SK-N-SH (cell line): ENCODE data around the gene ZBTB16. TPM values are rescaled to one million over a fixed set of nuclear protein-coding genes. Genes with fewer than 3 reads are reported as not detected.

Source experiments
- CTCF ChIA-PET: fragments of 300-600, 350-600 bp; formaldehyde crosslinking; extraction: SDS; loops from one replicate; lab custom pipeline; 2021; lab: Yijun Ruan, JAX
- POLR2A ChIA-PET: fragments of 350-600 bp; sonication (Branson Sonifier 250); formaldehyde crosslinking; extraction: SDS; loops from one replicate; lab custom pipeline; 2020; ENCODE audit warnings: antibody characterized with exemption, inconsistent platforms; lab: Yijun Ruan, JAX
- DNase-seq: peaks from one replicate; pipeline ENCODE4 v3.0.0; 2012
- H2AFZ ChIP-seq: fragments of 200-600 bp; sonication (generic); 2 replicates; pipeline ENCODE4 v1.8.1; 2016; ENCODE audit warnings: antibody characterized with exemption, mild to moderate bottlenecking, low read depth
- H3F3A ChIP-seq: fragments of 200-600 bp; sonication (generic); replicated peaks from 2 replicates; pipeline ENCODE3; 2016; ENCODE audit warnings: antibody characterized with exemption, mild to moderate bottlenecking; ENCODE audit not compliant: insufficient read depth
- H3K27ac ChIP-seq, 2 experiments: fragments of 200-500 bp in 1 of 2; fragments of 200-600 bp in 1 of 2; sonication (Bioruptor generic) in 1 of 2; sonication (generic), shearing (Covaris generic) in 1 of 2; 2 replicates each; pipeline versions ENCODE4 v1.5.1 to v1.6.1; 2014 to 2016; ENCODE audit warnings: low read depth in 2 of 2, inconsistent platforms in 1 of 2, low read length in 1 of 2, mild to moderate bottlenecking in 1 of 2, mixed read lengths in 1 of 2
- H3K27me3 ChIP-seq: fragments of 200-600 bp; sonication (generic), shearing (Covaris generic); 2 replicates; pipeline ENCODE4 v1.6.1; 2016; ENCODE audit warnings: mixed run types; ENCODE audit not compliant: insufficient read depth
- H3K36me3 ChIP-seq, 2 experiments: fragments of 200-500 bp in 1 of 2; fragments of 200-600 bp in 1 of 2; sonication (Bioruptor generic) in 1 of 2; sonication (generic) in 1 of 2; replicated peaks in 1 of 2; 2 replicates each; pipeline versions ENCODE3 to v1.5.1; 2014 to 2016; ENCODE audit warnings: low read length in 1 of 2, mild to moderate bottlenecking in 1 of 2; ENCODE audit not compliant: insufficient read depth in 2 of 2, control insufficient read depth in 1 of 2
- H3K4me1 ChIP-seq, 2 experiments: fragments of 200-500 bp in 1 of 2; fragments of 200-600 bp in 1 of 2; sonication (Bioruptor generic) in 1 of 2; sonication (generic), shearing (Covaris generic) in 1 of 2; 2 replicates each; pipeline versions ENCODE4 v1.5.1 to v1.6.1; 2014 to 2016; ENCODE audit warnings: low read depth in 1 of 2, low read length in 1 of 2, mixed run types in 1 of 2; ENCODE audit not compliant: insufficient read depth in 2 of 2, control insufficient read depth in 1 of 2
- H3K4me2 ChIP-seq: fragments of 200-600 bp; sonication (generic), shearing (Covaris generic); 2 replicates; pipeline ENCODE4 v1.6.1; 2017; ENCODE audit warnings: mixed run types
- H3K4me3 ChIP-seq, 2 experiments: fragments of 200-500 bp in 1 of 2; fragments of 200-600 bp in 1 of 2; sonication (Bioruptor generic) in 1 of 2; sonication (generic), shearing (Covaris generic) in 1 of 2; 2 replicates each; pipeline versions ENCODE4 v1.5.1 to v1.8.1; 2014 to 2016; ENCODE audit warnings: low read depth in 2 of 2, inconsistent platforms in 1 of 2, low read length in 1 of 2, mild to moderate bottlenecking in 1 of 2, mixed read lengths in 1 of 2, moderate library complexity in 1 of 2
- H3K79me2 ChIP-seq: fragments of 200-600 bp; sonication (generic); 2 replicates; pipeline ENCODE4 v1.8.1; 2017; ENCODE audit warnings: mild to moderate bottlenecking; ENCODE audit not compliant: insufficient read depth
- H3K9ac ChIP-seq: fragments of 200-600 bp; sonication (generic); 2 replicates; pipeline ENCODE4 v1.6.1; 2017; ENCODE audit warnings: mixed run types
- H3K9me2 ChIP-seq: fragments of 200-600 bp; sonication (generic); 2 replicates; pipeline ENCODE4 v1.6.1; 2017; ENCODE audit warnings: mixed run types
- H3K9me3 ChIP-seq: fragments of 200-600 bp; sonication (generic); 2 replicates; pipeline ENCODE4 v1.6.1; 2017; ENCODE audit warnings: mixed run types, mild to moderate bottlenecking, moderate library complexity
- H4K20me1 ChIP-seq: fragments of 200-600 bp; sonication (generic); 2 replicates; pipeline ENCODE4 v1.6.1; 2017; ENCODE audit warnings: mild to moderate bottlenecking, mixed run types; ENCODE audit not compliant: insufficient read depth
- EP300 ChIP-seq, 2 experiments: IDR thresholded peaks; 2 replicates each; pipeline versions ENCODE4 v1.4.0 to v1.6.1; 2012; ENCODE audit warnings: borderline replicate concordance in 1 of 2, low read depth in 1 of 2, low read length in 1 of 2
- FOSL2 ChIP-seq: IDR thresholded peaks from 2 replicates; pipeline ENCODE4 v1.4.0; 2012; ENCODE audit warnings: low read depth, mild to moderate bottlenecking, moderate library complexity, borderline replicate concordance
- FOXJ3 ChIP-seq: sonication (generic); formaldehyde crosslinking; IDR thresholded peaks from 2 replicates; pipeline ENCODE4 v1.5.1; 2020; ENCODE audit warnings: mild to moderate bottlenecking, missing genetic modification reagents
- FOXM1 ChIP-seq: IDR thresholded peaks from 2 replicates; pipeline ENCODE4 v1.4.0; 2012; ENCODE audit warnings: low read depth, mild to moderate bottlenecking
- GABPA ChIP-seq: IDR thresholded peaks from 2 replicates; pipeline ENCODE4 v1.4.0; 2012; ENCODE audit warnings: low read depth, mild to moderate bottlenecking
- GATA2 ChIP-seq: sonication (generic); formaldehyde crosslinking; IDR thresholded peaks from 2 replicates; pipeline ENCODE4 v1.5.0; 2020; ENCODE audit warnings: mild to moderate bottlenecking, missing genetic modification reagents
- IRF3 ChIP-seq: fragments of 150-350 bp; IDR thresholded peaks from 2 replicates; pipeline ENCODE4 v1.6.1; 2016; ENCODE audit warnings: mild to moderate bottlenecking, low read depth, low read length
- MEF2A ChIP-seq: IDR thresholded peaks from 2 replicates; pipeline ENCODE4 v1.4.0; 2012; ENCODE audit warnings: low read depth, borderline replicate concordance
- MXI1 ChIP-seq: IDR thresholded peaks from 2 replicates; pipeline ENCODE4 v1.6.1; 2012; ENCODE audit warnings: mild to moderate bottlenecking, low read depth, low read length, improper control_type of control experiment
- NFIC ChIP-seq: IDR thresholded peaks from 2 replicates; pipeline ENCODE4 v1.4.0; 2012; ENCODE audit warnings: borderline replicate concordance
- RFX5 ChIP-seq: IDR thresholded peaks from 2 replicates; pipeline ENCODE4 v1.6.1; 2012; ENCODE audit warnings: mild to moderate bottlenecking, improper control_type of control experiment, low read length
- RXRA ChIP-seq: IDR thresholded peaks from 2 replicates; pipeline ENCODE4 v1.4.0; 2012; ENCODE audit warnings: low read depth, mild to moderate bottlenecking, borderline replicate concordance
- SMC3 ChIP-seq: IDR thresholded peaks from 2 replicates; pipeline ENCODE4 v1.6.1; 2012; ENCODE audit warnings: low read depth, low read length, improper control_type of control experiment
- TCF12 ChIP-seq: IDR thresholded peaks from 2 replicates; pipeline ENCODE4 v1.4.0; 2012
- TEAD4 ChIP-seq: IDR thresholded peaks from 2 replicates; pipeline ENCODE4 v1.4.0; 2012; ENCODE audit warnings: mild to moderate bottlenecking, borderline replicate concordance; ENCODE audit not compliant: insufficient read depth
- USF1 ChIP-seq: IDR thresholded peaks from 2 replicates; pipeline ENCODE4 v1.4.0; 2012; ENCODE audit warnings: low read depth, borderline replicate concordance
- YY1 ChIP-seq: IDR thresholded peaks from 2 replicates; pipeline ENCODE4 v1.4.0; 2012; ENCODE audit warnings: low read depth, mild to moderate bottlenecking
- WGBS: methylation state at CpG from one replicate; pipeline ENCODE4 v1.1.6; 2017; ENCODE audit warnings: low lambda C conversion rate; 5-methylcytosine and 5-hydroxymethylcytosine counted together
- polyA plus RNA-seq, 3 experiments: library from polyadenylated mRNA; depleted of rRNA; stranded (reverse); fragments of >200 nt; gene quantifications; 2 replicates each; pipeline ENCODE4 v1.2.3, GENCODE V29; 2012
- TF ChIP-seq, protein P1 (sequence below): IDR thresholded peaks from 2 replicates; pipeline ENCODE4 v1.4.0; 2012; ENCODE audit warnings: low read depth

Gene ZBTB16
- polyA plus RNA-seq, 1 of the 3 experiments (the other 2 are of a cell fraction): not detected

DNA sequence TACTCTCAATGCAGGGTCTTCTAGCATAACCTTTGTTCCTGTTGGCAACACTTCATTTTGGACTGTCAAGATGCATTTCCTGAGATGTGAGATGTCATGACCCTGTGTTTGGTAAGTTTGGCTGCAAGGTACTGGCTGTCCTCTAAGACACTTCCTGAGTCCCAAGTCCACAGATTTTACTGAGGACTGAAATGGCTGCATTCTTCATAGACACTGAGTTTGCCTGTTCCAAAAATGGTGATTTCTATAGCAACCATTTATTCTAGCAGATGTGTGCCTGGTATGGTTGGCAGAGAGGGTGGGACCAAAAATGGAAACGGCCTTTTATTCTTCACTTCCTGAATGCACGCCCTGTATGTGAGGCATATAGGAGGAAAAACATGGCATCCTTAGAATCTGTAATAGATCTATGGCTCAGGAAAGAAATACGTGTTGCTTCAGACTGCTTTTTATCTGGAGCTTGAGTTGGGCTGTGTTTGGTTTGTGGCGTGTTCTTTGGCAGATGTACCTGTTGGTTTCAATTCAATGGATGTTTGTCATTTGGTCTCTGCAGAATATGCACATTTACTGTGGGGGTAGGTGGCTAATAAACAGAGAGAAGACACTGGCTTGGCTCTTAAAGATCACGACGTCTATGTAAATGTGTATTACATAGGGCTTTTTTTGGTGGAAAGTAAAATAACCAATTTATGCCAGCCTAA is 62.4 kb downstream of the ZBTB16 start:
- no peaks in the 10 kb centered on the region for H3F3A ChIP-seq
- H3K4me1 ChIP-seq: no peaks in the 10 kb centered on the region
- CTCF ChIA-PET: interaction anchor here (1.4 kb wide), 1 partner anchor 12 kb away, joined by 4 read pairs; no protein-coding TSS in a partner anchor
- no peak overlapping the region for H3K27ac ChIP-seq
- no peaks in the 10 kb centered on the region for H4K20me1 ChIP-seq
- no peak overlapping the region for H3K9ac ChIP-seq
- H3K4me3 ChIP-seq: no peak overlapping the region
- no peaks in the 10 kb centered on the region for H3K79me2 ChIP-seq
- 33% methylated on average over 6 of the region's 6 CpGs for WGBS
- H3K36me3 ChIP-seq: no peaks in the 10 kb centered on the region
- TF ChIP-seq RFX5 (no peak), YY1 (no peak)
- TF ChIP-seq, all 33 proteins: peak for 0
- Histone ChIP-seq H2AFZ (no peak overlapping the region), H3K9me2 (no peaks in the 10 kb centered on the region), H3K4me2 (no peak overlapping the region), H3K27me3 (peaks cover under 1% of the 10 kb centered on the region; the same call in 1 of the 2 replicates), H3K9me3 (no peaks in the 10 kb centered on the region)
- DNase-seq: no peak
- POLR2A ChIA-PET: no interaction called here

DNA sequence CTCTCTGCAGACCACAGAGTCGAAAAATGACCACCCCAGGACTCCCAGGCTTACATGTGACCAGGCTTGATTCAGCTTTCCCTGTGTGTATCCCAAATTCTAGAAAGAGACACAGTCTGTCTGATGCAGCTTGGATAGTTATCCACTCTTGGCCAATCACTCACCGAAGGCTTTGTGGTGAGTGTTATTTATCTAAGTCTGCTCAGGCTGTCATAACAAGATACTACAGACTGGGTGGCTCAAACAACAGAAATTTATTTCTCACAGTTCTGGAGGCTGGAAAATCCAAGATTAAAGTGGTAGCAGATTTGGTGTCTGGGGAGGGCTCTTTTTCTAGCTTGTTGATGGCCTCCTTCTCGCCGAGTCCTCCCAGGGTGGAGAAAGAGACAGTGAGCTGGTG is 63.2 kb downstream of the ZBTB16 start:
- Histone ChIP-seq H3K9ac (no peak overlapping the region), H3K27me3 (peaks cover 8% of the 10 kb centered on the region; the same call in 1 of the 2 replicates), H3K79me2 (no peaks in the 10 kb centered on the region), H3K4me3 (no peak overlapping the region), H3F3A (no peaks in the 10 kb centered on the region), H3K9me2 (no peaks in the 10 kb centered on the region), H3K4me1 (no peaks in the 10 kb centered on the region), H4K20me1 (no peaks in the 10 kb centered on the region), H3K4me2 (no peak overlapping the region), H3K27ac (no peak overlapping the region), H3K9me3 (no peaks in the 10 kb centered on the region), H3K36me3 (no peaks in the 10 kb centered on the region), H2AFZ (no peak overlapping the region)
- CTCF ChIA-PET: interaction anchor here (1.4 kb wide), 1 partner anchor 11 kb away, joined by 4 read pairs; no protein-coding TSS in a partner anchor
- TF ChIP-seq GABPA (no peak), USF1 (no peak), TEAD4 (no peak), GATA2 (CRISPR knock-in tag) (no peak), FOXM1 (no peak), SMC3 (no peak), TCF12 (no peak), MEF2A (no peak), FOSL2 (no peak), EP300 (IDR thresholded peaks at IDR 0.05; ENCODE audit: borderline replicate concordance in 1 of 2, low read depth in 1 of 2, low read length in 1 of 2) (no peak), MXI1 (no peak), RXRA (no peak), FOXJ3 (CRISPR knock-in tag) (no peak), NFIC (no peak), YY1 (no peak), IRF3 (no peak)
- TF ChIP-seq, protein P1, sequence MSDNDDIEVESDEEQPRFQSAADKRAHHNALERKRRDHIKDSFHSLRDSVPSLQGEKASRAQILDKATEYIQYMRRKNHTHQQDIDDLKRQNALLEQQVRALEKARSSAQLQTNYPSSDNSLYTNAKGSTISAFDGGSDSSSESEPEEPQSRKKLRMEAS: no peak
- POLR2A ChIA-PET: no interaction called here
- no peak for DNase-seq
- WGBS: 43% methylated on average over 4 of the region's 4 CpGs
